Type B pancreatic cell (in vitro differentiated cells): ENCODE results near the gene PDLIM3. TPM values are rescaled to one million over a fixed set of nuclear protein-coding genes. Genes with fewer than 3 reads are reported as not detected.

Experiments used
- DNase-seq: peaks from one replicate; pipeline ENCODE4 v3.0.0; 2021; ENCODE audit warnings: mixed read lengths; ENCODE audit not compliant: unreplicated experiment; ENCODE audit errors: extremely low spot score
- H3K27ac Mint-ChIP-seq: 2 replicates; pipeline ENCODE4 v1.8.0; 2021; ENCODE audit warnings: mild to moderate bottlenecking, mixed read lengths
- H3K27me3 Mint-ChIP-seq: 2 replicates; pipeline ENCODE4 v1.8.0; 2021; ENCODE audit warnings: mixed read lengths
- H3K36me3 Mint-ChIP-seq: 2 replicates; pipeline ENCODE4 v1.8.0; 2021; ENCODE audit warnings: mixed read lengths
- H3K4me1 Mint-ChIP-seq: one replicate; pipeline ENCODE4 v1.8.0; 2021; ENCODE audit warnings: mixed read lengths; ENCODE audit not compliant: unreplicated experiment
- H3K4me3 Mint-ChIP-seq: 2 replicates; pipeline ENCODE4 v1.8.0; 2021; ENCODE audit warnings: mild to moderate bottlenecking, mixed read lengths
- H3K9me3 Mint-ChIP-seq: 2 replicates; pipeline ENCODE4 v1.8.0; 2021; ENCODE audit warnings: mixed read lengths
- CTCF ChIP-seq: fragments of 200-600 bp; sonication (generic); conservative IDR thresholded peaks from 2 replicates; pipeline ENCODE4 v1.5.0; 2021; ENCODE audit warnings: antibody characterized with exemption, mild to moderate bottlenecking
- total RNA-seq: library from RNA; stranded (reverse); gene quantifications from 2 replicates; pipeline ENCODE4 v1.2.1, GENCODE V29; 2021; ENCODE audit warnings: low replicate concordance

PDLIM3 gene
- total RNA-seq, 1 donor from 2014 or later, result 6.7 TPM

- TF ChIP-seq CTCF, result no peak
- Mint-ChIP-seq H3K9me3 (peaks cover 3% of the 10 kb centered on the region), H3K4me3 (no peak overlapping the region), H3K27me3 (peaks cover 17% of the 10 kb centered on the region), H3K36me3 (no peaks in the 10 kb centered on the region), H3K4me1 (no peaks in the 10 kb centered on the region), H3K27ac (no peak overlapping the region)
- no peak for DNase-seq
Measured at GRCh38 chr4:185548587-185548986, 13.3 kb upstream of the PDLIM3 start.

GRCh38 chr4:185546335-185546734, 11.0 kb upstream of the PDLIM3 start:
- Mint-ChIP-seq H3K27me3 (peaks cover 7% of the 10 kb centered on the region), H3K4me3 (no peak overlapping the region), H3K4me1 (no peaks in the 10 kb centered on the region), H3K27ac (no peak overlapping the region), H3K36me3 (no peaks in the 10 kb centered on the region), H3K9me3 (peaks cover 3% of the 10 kb centered on the region)
- no peak for TF ChIP-seq CTCF
- DNase-seq, result no peak

- Mint-ChIP-seq H3K36me3 (no peaks in the 10 kb centered on the region), H3K27ac (no peak overlapping the region)
Measured at GRCh38 chr4:185542626-185543315, 7.5 kb upstream of the PDLIM3 start.

GRCh38 chr4:185541251-185541727, 6.0 kb upstream of the PDLIM3 start:
- Mint-ChIP-seq H3K9me3 (no peaks in the 10 kb centered on the region), H3K27ac (no peak overlapping the region), H3K4me1 (no peaks in the 10 kb centered on the region), H3K4me3 (no peak overlapping the region), H3K36me3 (no peaks in the 10 kb centered on the region), H3K27me3 (peaks cover 7% of the 10 kb centered on the region)
- DNase-seq, result no peak
- TF ChIP-seq CTCF, result no peak

More at GRCh38 chr4:185542626-185543315, 7.5 kb upstream of the PDLIM3 start:
- TF ChIP-seq CTCF, result no peak
- no peak overlapping the region for H3K4me3 Mint-ChIP-seq
- H3K27me3 Mint-ChIP-seq, result peaks cover 5% of the 10 kb centered on the region
- no peak for DNase-seq
- no peaks in the 10 kb centered on the region for H3K9me3 Mint-ChIP-seq
- H3K4me1 Mint-ChIP-seq, result no peaks in the 10 kb centered on the region

- DNase-seq, result no peak
- Mint-ChIP-seq H3K36me3 (no peaks in the 10 kb centered on the region), H3K4me1 (peaks cover 4% of the 10 kb centered on the region), H3K27me3 (peaks cover 13% of the 10 kb centered on the region), H3K9me3 (no peaks in the 10 kb centered on the region), H3K4me3 (no peak overlapping the region), H3K27ac (no peak overlapping the region)
- no peak for TF ChIP-seq CTCF
Measured at GRCh38 chr4:185540487-185541120, 5.3 kb upstream of the PDLIM3 start.
